Esophagus muscularis mucosa (tissue), 4 donors: ENCODE results near the gene SPRR4.

ENCODE experiments used
- CTCF ChIP-seq, 3 experiments: fragments of 200-600 bp in 2 of 3; fragments of 450-650 bp in 1 of 3; sonication (generic) in 2 of 3; IDR thresholded peaks; one replicate each; pipeline ENCODE4 v1.5.1; 2017 to 2019; ENCODE audit warnings: antibody characterized with exemption in 3 of 3, mild to moderate bottlenecking in 2 of 3, moderate library complexity in 1 of 3
- EP300 ChIP-seq: sonication (generic); formaldehyde crosslinking; IDR thresholded peaks from one replicate; pipeline ENCODE4 v1.6.1; 2017; ENCODE audit warnings: antibody characterized with exemption
- POLR2A ChIP-seq: fragments of 450-650 bp; IDR thresholded peaks from one replicate; pipeline ENCODE4 v1.6.1; 2017; ENCODE audit warnings: antibody characterized with exemption, moderate library complexity, mild to moderate bottlenecking, low read depth
- POLR2AphosphoS5 ChIP-seq, 2 donors: sonication (generic); formaldehyde crosslinking; IDR thresholded peaks; one replicate each; pipeline ENCODE4 v1.6.1; 2017; ENCODE audit warnings: antibody characterized with exemption in 2 of 2

- TF ChIP-seq CTCF (IDR thresholded peaks at IDR 0.05) (no peak), POLR2A (no peak), EP300 (no peak), POLR2AphosphoS5 (IDR thresholded peaks at IDR 0.05) (no peak)
Observed at GRCh38 chr1:152928671-152929070, 41.8 kb upstream of the SPRR4 start.
